Activated CD4-positive, CD25-positive, alpha-beta regulatory T cell treated with anti-CD3 and anti-CD28 coated beads, Interleukin-2, amount 50 U/mL, for 16 hours (primary cell): ENCODE measurements around the gene CUL4B.
A peak's percentile ranks its signal among the peaks of the same experiment; 100 is the strongest.
"Not testable (repeated sequence)": the region's sequence is repeated elsewhere in the genome, so short reads cannot be mapped to it uniquely, and the experiment has no call there.

Experiments
- DNase-seq: peaks from one replicate; pipeline ENCODE4 v3.0.0-alpha.2; 2020; ENCODE audit warnings: low read depth, low spot score

Gene CUL4B

DNA sequence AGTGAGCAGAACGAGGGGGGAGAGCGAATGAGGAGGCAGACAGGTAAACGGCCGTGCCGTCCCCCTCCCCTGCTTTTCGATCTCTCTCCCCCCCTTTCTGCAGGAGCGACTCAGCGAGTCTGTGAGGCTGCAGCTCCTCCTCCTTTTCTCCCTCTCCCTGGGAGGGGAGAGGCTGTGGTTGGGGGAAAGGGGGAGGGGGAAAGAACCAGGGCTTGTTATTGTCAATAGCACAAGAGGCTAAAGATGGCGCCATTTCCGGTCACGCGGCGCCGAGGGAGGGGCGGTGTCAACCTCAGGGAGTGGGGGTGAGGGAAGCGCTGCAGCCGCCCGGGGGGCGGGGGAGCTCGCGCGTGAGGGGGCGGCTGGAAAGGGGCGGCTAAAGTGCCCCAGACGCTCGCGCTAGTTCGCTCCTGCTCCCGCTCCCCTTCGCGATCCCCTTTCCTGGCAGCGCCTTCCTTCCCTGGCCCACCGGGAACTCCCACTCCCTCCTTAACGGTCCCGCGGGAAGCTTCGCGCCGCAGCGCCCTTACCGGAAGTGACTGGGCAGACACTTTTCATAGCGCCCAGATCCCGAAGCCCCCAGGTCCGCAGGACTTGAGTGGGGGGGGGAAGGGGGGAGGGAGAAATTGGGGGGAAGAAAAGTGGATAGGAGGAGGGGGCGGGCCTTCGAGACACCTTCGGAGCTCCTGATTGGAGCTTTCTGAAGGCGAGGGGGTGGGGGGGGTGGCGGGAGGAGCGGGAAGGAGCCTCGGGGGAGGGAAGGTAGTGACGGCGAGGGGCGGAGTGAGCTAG is at the start of gene CUL4B:
TSS of gene CUL4B (minus strand) at position 121 of the 792 bp plus-strand sequence. CDS start 324 bp downstream, outside the sequence.
- DNase-seq: peak; percentile 87

DNA sequence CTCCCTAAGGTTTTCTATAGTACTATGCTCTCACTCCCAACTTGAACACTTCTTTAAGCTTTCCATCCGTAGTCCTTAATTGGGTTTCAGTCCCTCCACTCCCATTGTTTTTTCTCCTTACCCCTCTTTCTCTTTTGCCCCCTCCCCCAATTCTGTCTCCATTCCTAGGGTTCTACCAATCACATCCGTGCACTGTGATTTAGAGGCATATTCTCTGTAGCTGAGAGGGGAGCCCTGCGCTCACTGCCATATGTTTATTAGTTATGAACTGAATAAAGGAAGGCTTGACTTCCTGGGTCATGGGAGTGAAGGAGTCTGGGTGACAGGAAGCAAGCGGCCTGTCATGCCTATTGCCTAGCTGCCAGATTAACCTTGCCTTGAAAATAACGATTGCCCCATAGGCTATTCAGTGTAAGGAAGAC is 43.6 kb upstream of the CUL4B start:
- peak; percentile 0 for DNase-seq

- peak; percentile 58 for DNase-seq
These were observed 43.1 kb upstream of the CUL4B start, which contains the start of gene MCTS1 for GRCh38 chrX:120603707-120604360. Gene MCTS1, plus strand, starts transcription at chrX:120604101. Its CDS starts 136 bp downstream, at chrX:120604237.

DNA sequence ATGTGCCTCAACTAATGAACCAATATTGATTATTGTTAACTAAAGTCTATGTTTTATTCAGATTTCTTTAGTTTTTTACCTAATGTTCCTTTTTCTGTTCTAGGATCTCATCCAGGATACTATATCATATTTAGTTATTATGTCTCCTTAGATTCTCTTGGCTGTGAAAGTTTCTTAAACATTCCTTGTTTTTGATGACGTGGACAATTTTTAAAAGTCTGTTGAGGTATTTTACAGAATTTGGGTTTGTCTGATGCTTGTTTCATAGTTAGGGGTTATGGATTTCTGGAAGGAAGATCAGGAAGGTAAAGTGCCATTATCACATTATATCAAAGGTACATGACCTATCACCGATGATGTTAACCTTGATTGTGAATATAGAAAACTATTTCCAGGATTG is 24.9 kb upstream of the CUL4B start:
- no peak for DNase-seq

DNA sequence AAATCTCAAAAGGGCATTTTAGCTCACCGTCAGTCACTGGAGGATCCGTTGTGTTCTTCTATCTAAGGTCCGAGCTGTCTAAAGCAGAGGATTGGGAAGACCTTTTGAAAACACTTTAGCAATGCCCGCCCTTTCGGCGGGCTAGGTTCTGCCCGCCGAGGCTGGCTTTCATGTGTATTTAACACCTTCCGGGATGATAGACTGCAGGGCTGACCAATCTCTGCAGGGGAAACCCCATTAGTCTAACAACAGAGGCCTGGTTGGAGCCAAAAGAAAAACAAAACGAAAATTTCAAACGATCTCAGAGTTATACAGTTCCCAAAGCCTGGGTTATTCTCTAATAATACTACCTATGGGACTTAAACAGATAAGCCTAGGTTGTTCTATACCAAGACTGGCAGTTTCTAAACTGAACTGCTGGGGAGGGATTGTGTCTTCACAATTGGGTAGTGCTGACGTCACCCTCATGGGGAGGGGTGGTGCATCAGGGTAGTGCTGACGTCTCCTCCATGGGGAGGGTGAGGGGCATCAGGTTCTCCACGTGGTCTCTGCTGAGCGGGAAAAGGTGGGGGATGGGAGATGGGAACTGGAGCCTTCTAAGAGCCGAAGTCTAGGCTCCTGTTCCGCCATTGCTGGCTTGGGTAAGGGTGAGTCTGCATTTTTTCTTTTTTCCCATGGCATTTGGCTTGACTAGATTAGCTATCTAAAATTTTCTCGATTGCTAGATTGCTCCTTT is 14.8 kb upstream of the CUL4B start:
- DNase-seq: no peak

DNA sequence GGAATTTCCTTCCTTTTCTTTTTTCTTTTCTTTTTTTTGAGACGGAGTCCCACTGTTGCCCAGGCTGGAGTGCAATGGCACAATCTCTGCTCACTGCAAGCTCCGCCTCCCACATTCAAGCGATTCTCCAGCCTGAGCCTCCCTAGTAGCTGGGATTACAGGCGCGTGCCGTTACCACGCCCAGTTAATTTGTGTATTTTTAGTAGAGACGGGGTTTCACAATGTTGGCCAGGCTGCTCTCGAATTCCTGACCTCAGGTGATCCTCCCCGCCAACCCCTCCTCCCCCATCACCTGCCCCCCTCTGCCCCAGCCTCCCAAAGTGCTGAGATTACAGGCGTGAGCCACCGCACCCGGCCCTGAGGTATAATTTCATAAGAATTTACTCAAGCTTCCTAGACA is 13.0 kb upstream of the CUL4B start:
- not testable (repeated sequence) for DNase-seq

DNA sequence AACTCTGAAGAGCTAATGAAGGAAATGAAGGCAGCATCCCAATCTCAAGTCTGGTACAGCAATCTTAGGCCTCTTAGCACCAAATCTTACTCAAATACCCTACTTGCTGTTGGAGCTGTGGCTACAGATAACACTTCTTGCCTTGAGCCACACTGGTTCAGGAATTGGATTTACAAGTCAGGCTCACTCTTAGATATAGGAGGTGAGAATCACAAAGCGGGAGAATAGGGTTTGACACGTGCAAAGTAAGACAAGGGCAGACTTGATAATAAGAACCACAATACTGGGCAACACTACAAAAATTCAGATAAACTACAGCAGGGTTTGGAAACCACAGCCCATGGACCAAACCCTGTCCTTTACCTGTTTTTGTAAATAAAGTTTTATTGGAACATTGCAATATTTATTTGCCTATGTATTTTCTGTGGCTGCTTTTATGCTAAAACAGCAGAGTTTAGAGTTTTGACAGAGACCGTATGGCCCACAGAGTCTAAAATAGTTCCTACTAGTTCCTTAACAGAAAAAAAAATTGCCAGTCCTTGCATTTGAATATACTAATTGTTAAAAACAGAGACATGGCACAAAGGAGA is 9.3 kb upstream of the CUL4B start:
- DNase-seq: no peak

DNA sequence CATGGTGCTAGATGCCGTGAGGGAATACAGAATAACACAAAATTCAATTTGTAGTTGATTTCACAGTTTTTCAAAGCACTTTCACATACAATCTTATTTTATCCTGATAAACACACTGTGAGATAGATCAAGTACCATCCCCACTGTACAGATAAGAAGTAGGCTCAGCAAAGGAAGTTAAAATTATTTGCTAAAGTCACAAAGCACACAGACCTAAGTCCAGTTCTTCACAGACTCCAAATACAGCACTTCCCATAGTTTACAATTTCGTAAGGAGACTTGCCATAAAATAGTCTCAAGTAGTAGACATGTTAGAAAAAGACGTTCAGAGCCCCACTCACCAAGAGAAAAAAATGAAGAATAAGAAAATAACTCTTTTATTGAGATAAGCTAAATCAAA is 7.8 kb upstream of the CUL4B start:
- no peak for DNase-seq

GRCh38 chrX:120568035-120568434 is 7.3 kb upstream of the CUL4B start:
- no peak for DNase-seq

DNA sequence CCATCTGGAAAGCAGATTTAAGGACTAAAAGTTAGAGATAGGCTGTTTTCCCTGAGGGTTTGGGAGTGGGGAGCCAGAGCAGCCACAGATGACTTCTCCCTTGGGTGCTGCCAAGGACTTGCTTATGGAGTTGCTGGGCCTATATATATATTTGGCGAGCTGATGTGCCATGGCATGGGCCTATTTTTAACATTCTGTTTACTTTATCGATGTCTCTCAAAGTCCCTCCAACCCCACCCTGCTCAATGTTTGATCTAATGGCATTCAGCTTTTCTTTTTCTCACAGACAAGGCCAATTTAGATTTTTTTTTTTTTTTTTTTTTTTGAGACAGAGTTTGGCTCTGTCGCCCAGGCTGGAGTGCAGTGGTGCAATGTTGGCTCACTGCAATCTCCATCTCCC is 6.1 kb upstream of the CUL4B start:
- no peak for DNase-seq

DNA sequence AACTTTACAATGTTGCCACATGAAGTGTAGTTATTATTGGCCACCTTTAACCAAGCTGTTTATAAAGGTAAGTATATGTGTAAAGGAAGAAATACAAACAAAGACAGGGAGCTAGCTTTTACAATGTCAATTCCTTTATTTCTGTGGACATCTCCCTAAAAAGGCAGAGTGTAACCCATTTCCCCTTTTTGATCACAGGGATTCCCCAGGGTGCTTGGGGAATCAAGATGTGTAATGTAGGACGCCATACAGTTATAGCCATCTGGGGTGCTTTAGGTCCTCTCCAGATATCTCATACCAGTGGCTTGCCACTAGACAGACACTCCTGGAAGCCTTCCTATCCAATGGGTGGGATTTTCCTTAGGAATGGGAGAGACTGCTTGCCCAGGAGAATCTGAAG is 4.2 kb upstream of the CUL4B start:
- DNase-seq: no peak

- no peak for DNase-seq
These were observed 1.8 kb upstream of the CUL4B start for GRCh38 chrX:120562569-120562926.

GRCh38 chrX:120561634-120562568 is 1.1 kb upstream of the CUL4B start:
- no peak for DNase-seq

- peak; percentile 2 for DNase-seq
These were observed 339 bp downstream of the CUL4B start for GRCh38 chrX:120560405-120560841.

- no peak for DNase-seq
These were observed 958 bp downstream of the CUL4B start for GRCh38 chrX:120559804-120560203.

DNA sequence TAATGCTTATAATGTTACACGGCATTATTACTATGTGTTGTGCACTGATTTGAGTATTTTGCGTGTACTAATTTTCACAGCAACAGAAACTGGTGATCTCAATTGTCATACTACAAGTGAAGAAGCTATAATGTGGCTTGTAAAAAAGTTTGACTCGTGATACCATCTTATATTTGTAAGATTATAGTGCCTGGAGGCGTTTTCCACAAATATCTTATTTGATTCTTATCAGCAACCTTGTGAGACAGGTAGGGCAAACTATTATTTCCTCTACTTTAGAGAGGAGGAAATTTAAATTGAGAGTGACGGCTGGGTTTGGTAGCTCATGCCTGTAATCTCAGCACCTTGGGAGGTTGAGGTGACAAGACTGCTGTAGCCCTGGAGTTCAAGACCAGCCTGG is 4.5 kb downstream of the CUL4B start:
- no peak for DNase-seq

DNA sequence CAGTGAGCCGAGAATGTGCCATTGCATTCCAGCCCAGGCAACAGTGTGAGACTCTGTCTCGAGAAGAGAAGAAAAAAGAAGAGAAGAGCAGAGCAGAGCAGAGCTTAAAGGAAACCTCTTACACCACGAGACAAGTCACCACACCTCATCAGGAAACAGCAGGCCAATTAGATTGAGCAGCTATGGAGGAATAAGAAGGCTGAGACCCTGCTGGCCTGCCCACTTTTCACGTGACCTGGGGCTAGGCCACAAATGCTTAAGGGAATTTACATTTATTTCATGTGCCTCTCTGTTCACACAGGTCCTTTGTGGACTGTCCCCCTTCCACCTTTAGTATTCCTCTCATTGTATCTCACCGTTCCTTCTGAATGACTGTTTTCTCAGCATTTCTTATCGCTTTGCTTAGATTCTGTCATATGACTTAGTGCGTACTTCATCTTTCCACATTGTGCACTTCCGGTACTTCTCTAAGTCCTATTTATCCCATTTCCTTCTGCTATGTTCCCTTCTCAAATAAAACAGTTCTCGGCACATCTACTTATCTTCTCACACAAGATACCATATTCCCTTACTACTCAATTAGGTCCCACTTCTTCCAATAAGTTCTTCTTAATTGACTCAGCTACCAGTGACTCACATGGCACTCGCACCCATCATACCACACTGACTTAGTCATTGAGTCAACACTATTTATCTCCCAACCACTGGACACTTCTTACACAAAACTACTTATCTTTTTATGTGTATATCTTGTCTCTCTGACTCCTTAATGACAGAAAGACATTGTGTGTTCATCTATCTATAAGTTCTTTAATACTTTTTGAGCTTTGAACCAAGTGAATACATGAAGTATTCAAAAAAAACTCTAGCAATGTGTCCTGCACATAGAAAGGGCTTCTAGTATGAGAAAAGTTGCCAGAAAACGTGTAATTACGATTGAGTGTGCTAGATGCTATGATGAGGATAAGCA is 11.0 kb downstream of the CUL4B start:
- DNase-seq: no peak

DNA sequence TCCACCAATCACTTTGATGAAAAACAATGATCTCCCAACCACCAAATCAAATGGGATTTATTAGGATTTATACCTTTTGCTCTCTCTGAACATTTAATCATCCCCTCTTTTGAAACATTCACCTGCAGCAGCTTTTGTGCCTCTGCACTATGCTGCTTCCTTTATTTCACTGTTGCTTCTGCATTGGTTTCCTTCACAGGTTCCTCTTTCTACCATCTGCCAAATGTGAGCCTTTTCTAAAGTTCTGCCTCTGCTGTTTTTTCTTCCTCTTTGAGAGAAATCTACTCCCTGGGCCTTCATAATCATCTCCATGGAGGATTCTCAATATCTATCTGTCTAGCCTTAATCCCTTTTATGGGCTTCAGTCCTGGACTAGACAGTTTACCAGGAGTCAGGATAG is 24.7 kb downstream of the CUL4B start:
- DNase-seq: no peak

DNA sequence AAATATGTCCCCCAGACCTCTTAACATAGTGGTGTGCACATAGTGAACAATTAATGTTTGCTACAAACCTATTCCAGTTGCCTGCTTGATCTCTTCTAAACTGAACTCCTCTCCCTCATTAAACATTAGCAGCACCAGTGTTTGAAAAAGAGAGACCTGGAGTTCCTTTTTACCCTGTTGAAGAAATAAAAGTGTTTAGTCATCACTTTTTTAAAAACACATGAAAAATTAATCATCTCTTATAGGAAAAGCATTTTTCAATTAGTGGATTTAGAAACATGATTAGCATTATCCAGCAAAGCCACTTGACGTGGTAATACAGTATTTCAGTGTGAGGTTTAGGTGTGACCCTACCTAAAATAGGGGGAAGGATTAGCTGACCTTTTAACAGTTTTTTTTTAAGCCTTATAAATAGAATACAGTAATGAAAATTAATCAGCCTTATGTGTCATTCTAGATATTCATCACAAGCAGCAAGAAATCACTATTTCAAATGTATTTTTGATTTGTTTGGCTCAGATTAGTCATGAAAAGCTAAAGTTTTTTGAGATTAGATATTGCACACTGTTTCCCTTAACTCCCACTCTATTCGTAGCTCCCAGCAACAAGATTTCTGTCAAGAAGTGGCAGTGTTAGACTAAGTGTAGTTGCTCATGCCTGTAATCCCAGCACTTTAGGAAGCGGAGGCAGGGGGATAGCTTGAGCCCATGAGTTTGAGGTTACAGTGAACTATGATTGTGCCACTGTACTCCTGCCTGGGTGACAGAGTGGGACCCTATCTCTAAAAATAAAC is 26.2 kb downstream of the CUL4B start:
- no peak for DNase-seq
